HG03045 (cell line): ENCODE data around the gene CACNA1I.

Source experiments
- ATAC-seq: cut with Tn5 transposase; IDR thresholded peaks from one replicate; pipeline ENCODE4 v1.9.1; 2021; ENCODE audit warnings: mild to moderate bottlenecking, moderate library complexity; ENCODE audit not compliant: unreplicated experiment

The CACNA1I gene

DNA sequence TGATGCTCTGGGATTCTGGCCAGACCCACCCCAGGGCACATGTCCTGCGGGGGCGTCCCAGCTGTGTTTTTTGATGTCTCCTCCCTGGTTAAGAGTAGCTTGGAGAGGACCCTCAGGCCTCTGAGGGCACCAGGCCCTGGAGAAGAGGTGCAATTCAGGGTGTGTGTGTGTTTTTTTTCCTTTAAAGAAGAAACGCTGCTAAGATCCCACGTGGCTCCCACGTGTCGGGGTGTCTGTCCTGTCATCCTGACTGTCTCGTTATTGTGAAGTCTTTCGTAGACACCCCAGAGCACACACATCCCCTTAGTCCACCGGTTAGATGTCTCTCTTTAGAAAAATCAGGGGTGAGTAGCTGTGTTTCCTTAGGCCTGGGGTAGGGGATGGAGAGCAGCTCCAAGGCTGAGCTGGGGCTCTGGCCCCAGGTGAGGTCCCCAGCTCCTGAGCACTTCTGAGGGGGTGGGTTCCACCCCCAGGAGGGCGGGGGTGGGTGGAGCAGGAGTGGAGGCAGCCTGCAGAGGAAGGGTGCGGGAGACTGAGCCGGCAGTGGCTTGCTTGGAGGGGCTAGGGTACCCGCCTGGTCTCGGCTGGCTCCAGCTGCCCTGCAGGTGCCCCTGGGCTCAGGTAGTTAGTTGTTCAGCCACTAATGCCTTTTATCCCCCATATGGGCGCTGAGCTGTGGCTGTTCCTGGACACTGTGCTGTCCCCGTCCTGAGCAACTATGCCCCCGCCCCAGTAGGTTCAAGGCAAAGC, 116.4 kb downstream of the CACNA1I start:
- no peak for ATAC-seq

DNA sequence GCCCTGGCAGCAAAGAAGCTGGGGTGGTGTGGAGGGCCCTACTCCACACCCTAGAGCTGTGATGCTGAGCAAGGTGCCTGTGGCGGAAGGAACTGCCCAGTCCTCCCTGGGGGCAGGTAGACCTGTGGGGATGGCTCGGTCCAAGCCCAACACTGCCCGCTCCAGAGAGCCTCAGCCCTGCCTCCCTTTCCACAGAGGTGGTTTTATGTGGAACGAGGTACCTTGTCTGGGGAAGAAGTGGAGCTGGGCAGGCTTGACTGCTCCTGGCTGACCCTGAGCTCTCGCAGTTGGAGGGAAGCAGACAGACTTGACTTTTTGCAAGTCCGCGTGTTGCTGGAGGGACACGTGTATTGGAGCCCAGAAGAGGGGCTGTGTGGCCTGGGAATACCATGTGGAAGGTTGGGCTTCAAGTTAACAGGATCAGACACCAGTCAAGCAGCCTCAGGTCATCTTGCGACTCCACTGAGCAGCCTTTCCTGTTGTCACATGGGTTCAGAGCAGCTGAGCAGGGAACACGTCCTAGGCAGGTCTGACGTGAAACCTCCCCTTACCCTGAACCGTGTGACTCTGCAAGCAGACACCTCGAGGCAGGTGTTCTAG, 117.7 kb downstream of the CACNA1I start:
- no peak for ATAC-seq

DNA sequence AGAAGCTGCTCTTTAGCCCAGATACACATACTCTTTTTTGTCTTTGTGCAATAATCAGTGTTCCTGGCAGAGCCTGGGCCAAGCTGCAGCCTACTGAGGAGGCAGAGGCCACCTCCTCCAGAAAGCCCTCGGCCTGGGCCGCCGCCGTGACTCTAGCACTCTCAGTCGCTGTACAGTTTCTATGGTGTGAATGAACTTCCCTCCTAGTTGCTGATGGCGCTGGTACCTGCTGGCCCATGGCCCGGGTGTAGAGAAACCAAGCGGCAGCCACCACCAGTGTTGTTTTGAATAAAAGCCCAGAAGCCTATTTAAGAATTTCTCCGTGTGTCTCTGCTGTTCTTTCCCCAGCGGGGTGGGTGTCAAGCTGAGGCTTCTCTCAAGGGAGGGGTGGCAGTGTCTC, 118.9 kb downstream of the CACNA1I start:
- ATAC-seq, result no peak

DNA sequence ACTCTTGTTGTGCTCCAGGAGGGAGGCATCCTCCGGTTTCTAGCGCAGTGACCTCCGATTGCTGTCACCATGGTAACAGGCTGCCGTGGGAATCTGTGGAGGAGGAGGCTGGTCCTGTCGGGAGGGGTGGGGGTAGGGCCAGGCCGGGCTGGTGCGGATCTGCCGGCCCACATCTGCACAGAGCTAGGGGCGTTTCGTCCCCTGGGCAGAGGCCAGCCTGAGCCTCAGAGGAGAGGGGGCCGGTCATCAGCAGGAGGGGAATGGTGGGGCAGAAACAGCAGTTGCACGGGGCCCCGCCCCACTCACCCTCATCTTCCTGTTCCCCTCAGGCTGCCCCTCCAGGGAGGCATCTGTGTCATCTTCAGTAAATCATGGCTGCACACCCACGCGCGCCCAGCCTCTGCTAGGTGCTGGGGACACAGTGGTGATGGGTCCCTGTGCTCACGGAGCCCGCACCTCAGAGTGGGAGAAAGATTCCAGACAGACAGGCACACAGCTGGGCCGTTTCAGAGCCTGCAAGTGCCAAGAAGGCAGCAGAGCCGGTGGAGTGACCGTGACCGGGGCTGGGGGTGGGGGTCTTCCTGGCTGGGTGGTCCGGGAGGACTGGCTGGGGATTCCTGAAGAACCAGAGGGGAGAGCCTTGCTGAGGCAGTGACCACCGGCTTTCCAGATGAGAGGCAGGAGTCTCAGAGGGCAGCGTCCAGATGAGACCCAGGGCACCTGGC, 120.5 kb downstream of the CACNA1I start:
- no peak for ATAC-seq

DNA sequence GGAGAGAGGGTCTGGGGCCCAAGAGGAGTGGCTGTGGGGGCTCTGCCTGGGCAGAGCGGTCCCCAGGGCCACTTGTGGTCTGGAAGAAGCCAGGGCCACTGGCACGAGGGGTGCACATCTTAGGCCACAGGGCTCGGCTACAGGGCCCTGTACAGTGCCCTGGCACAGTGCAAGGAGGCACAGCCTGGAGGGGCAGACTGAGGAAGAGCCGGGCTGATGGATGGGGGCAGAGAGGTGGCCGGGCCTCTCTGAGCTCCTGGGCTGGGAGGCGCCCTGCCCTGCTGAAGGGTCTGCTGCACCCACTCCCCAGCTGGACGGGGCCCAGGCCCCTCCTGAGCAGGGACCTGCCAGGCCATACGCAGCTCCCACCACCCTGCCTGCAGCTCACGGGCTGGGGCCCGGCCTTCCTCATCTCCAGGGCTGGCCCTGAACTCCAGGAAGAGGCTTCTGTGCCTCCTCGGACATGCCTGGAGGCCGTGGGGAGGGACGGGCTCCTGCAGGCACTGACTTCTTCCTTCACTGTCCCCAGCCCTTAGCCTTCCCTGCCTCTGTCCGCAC, 123.5 kb downstream of the CACNA1I start:
- no peak for ATAC-seq

DNA sequence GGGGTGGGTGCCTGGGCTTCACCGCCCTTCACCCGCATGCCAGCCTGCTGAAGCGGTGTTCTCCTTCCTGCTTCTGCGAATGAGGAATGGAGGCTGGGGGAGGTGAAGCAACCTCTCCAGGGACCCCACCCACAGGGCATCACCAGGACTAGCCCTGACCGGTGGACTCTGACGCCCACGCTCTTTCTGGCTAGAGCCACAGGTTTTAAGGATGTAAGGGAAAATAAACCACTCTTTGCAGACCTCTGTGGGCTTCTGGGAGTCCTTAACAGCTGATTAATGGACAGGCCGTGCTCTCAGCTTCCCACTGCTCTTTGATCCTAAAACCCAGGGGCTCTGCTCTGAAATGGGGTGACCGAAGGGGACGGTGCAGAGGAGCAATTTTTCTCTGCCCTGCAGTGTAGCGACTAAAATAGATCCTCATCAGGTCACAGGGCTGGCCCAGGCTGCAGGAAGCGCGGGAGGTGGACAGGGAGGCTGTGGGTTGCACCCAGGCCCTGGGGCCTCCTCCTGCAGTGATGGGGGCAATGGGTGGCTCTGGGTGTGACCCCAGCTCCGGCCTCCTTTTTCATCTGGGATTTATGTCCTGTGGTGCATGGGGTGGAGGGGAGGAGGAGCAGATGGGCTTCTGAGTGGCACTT, 127.4 kb downstream of the CACNA1I start:
- ATAC-seq, result no peak

DNA sequence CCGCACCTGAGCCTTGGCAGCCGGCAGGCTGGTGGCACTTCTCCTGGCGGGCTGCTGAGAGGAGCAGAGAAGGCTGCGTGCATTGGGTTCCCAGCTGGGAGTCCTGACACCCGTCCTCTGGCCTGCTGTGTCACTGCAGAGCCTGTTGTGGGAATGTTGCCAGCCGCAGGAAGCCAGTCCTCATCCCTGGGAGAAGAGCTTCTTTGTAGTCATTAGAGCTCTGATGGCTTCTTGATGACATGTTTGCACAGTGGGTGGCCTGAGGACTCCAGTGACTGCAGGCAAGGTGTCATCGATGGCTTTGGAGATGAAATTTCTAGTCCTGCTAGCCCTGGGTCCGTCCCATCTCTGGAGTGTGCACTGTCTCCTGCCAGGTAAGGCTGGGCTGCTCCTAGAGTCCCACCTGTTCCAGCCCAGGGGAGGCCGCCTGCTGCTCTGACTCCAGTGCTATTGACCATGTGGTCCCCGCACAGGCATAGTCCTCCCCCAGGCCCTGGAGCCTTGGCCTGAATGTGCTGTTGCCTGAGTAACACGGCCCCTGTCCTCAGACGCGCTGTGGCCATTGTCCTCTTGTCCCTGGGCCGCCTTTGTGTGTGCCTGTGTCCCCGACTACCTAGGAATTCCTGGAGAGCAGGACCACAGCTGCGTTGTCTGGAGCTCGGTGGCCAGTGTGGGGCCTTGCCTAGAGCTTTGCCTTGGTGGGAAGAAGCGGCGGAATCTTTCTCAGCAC, 129.2 kb downstream of the CACNA1I start:
- ATAC-seq, result no peak

DNA sequence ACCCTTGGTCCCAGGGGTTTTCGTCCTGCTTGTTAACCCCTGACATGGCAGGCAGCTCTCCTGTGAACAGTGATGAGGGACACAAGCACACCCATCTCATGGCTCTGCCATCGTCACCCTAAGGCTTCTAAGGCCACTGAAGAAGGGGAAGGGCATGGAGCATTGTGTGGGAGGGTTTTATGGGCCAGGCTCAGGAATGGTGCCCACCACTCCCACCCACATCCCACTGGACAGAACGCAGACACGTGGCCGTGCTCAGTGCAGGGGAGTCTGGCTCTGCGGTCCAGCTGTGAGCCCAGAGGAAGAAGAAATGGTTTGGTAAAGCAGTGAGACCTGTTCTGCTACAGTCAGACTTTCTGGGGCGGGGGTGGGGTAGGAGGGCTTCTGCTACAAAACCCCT, 130.0 kb downstream of the CACNA1I start:
- no peak for ATAC-seq

DNA sequence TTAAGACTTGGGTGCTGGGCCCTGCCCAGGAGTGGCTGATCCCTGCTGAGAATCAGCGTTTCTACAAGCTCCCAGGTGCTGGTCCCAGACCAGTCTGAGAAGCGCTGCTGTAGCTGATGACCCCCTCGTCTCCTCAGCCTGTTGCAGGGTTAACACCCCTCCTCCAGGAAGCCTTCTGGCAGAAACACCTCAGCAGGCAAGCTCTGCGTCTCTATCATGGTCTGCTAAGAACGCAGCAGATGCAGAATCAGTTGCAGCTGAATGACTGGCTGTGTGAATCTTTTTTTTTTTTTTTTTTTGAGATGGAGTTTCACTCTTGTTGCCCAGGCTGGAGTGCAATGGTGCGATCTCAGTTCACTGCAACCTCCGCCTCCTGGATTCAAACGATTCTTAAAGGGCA, 132.5 kb downstream of the CACNA1I start:
- ATAC-seq, result no peak

DNA sequence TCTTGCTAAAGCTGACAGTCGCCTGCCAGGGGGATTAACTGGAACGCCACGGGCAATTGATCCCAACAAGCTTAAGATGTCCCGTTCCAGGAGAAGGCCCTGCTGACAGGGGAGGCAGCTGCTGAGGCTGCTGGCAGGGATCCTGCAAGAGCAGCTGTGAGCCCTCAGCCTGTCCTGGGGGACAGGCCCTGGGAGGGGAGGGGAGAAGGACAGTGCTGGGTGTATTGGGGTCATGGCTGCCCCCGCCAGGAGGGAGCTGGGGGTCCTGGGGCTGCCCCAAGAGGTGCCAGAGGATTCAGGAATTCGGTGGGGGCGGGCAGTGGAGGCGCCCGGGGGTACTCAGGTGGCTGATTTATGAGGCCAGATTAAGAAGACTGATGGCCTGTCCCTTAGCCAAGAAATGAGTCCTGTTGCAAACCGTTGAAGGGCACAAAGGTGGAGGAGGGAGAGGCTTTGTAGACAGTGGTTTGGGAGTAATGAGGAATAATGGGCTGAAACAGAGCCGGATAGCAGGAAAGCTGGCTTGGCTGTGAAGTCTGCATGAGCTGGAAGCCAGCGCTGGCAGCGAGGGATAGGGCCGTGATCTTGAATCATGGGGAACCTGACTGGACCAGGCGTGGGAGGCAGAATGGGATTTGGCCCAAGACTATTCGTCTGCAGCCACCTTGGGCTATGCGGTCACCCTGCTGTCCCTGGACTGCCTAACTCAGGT, 133.5 kb downstream of the CACNA1I start:
- no peak for ATAC-seq

DNA sequence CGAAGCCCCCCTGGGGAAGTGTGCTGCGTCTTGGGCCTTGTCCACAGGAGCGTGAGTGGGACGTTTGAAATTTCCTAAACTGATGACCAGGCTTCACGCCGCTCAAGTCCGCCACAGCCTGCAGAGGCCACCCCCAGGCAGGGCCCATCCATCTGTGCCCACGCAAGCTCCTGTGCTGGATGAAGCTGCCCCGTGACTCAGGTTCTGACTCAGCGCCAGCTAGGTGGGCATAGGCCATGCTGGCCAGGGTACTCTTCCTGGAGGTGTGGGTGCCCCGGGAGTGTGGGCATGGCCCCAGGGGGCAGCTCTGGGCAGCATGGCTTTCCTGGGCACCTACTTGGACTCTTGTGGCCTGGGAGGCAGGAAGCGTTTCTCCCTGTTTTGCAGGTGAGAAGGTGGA, 134.8 kb downstream of the CACNA1I start:
- ATAC-seq, result no peak

DNA sequence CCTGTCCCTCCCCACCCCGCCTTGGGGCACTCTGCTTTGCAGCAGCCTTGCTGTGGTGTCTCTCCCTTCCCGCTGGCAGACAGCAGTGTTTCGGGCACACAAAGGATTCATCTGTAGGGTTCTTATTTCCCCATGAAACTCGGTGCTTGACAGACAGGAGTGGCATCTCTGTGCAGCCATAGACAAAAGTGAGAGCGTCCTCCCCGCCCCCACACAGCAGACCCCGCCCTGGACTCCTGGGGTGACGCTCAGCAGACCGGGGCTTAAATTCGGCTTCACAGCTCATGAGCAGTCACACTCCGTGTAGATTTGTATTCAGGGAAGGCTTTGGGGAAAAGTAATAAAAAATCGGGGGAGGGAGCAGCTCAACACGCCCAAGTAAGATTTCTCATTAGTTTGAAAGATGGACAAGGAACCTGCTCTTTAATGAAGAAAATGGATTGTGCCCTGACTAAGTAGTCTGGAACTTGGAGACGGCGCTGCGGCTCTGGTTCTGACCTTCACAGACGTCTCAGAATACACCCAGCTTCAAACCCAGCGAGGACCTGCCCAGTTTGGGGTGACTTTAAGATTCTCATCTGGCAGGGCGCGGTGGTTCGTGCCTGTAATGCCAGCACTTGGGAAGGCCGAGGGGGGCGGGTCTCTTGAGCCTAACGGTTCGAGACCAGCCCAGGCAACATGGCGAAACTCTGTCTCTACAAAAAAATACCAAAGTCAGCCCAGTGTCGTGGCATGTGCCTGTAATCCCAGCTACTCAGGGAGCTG, 136.0 kb downstream of the CACNA1I start:
- no peak for ATAC-seq

DNA sequence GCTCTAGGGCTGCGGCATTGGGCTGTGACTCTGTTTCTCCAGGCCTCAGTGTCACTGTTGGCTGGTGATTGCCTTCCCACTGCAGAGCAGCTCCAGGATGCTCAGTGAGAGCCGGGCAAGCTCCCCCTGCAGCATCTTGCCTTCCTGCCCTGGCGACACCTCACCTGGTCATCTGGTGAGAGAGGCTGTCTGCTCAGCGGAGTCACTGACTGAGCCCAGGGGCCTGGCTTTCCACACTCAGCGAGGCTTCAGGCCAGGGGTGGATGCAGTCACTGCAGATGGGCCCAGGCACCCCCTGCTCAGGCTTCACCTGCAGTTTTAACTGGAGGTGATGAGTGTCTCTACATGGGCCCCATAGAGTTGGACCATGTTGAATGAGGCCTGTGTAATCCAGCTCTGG, 136.8 kb downstream of the CACNA1I start:
- no peak for ATAC-seq

DNA sequence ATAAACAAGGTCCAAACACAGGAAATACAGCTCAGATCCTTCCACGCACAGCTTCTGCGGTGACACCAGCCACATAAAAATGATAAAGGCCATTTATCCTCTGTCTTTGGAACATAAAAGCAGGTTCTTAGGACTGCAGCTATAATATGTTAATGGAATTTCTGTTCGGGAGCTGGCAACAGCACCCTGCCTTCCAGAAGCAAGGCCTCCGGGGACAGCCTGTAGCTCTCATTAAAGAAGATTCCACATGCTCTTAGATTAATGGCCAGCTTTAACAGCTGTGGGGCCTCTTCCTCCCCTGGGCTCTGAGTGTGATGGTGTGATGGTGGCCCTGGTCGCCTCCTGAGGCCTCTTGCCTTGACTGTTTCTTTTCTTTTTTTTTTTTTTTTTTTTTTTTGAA, 137.3 kb downstream of the CACNA1I start:
- ATAC-seq, result no peak

DNA sequence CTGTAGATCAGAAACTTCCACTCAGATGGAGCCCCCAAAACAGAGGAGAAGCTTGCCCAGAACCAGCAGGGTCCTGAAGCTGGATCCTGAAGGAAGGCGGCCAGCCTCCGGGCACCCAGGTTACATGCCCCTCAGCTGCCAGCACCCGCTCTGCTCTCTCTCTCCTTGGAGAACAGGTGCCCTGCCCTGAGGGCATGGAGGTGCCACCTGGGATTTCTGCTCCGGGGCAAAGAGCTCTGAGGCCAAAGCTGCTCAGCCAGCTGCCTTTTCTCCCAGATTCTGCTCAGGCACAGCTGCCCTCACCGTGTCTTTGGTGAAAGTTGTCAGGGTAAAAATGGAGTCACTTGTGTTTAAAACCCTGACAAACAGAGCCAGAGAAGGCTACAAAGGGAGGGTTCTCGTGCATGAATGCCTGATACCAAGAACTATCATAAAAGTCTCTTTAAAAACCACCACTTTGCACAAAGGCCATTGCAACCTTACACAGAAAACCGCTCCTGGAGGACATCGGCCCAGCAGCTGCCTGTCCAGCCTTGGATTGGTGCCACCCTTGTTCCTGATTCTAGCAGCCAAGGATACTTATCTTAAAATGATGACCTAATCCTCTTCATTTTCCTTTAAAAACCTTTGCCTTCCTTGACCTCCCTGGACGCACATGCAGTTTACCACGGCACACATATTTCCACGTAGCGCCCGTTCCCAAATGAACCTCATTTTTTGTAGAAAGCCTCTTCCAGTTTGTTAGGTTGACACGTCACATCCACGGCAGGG, 140.0 kb downstream of the CACNA1I start:
- no peak for ATAC-seq

DNA sequence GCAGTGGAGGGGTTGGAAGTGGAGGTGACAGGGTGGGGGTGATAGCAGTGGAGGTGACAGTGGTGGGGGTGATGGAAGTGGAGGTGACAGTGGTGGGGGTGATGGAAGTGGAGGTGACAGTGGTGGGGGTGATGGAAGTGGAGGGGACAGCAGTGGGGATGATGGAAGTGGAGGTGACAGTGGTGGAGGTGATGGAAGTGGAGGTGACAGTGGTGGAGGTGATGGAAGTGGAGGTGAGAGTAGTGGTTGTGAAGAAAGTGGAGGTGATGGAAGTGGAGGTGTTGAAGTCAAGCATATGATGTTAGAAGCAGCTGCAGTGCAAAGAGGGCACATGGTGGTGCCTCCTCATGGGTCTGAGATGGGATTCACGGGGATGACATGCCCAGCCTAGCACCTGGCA, 141.5 kb downstream of the CACNA1I start:
- ATAC-seq, result no peak

DNA sequence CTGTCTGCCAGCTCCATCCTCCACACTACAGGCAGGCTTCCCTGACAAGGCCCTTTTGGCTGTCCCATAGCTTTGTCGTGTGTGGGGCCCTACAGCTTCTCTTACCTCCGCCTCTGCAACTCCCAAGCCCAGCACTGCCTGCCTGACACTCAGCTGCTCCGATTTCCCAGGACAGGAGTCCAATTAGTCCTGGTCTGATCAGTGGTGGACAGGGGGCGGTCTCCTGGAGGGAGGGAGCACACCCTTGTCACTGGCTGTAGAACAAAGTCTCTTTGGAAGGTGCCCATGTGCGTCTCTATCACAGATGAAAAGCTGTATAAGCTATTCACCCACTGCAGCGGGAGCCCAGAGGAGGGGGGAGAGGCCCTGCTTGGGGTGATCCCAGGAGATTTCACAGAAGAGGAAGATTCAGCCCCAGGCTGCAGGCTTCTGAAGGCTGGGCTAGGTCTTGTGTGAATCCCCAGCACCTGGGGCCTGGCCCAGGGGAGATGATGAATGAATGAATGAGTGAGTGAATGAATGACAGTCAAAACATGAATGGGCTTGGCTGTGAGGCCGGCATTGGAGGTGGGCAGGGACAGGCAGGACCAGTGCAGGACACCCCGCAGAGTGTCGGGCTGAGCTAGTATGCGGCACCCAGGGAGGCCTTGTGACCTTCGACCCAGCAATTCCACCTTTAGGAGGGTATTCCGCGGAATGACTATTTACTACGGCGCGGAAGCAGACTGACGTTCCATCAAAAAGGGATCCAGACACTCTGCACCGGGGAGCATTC, 142.4 kb downstream of the CACNA1I start:
- no peak for ATAC-seq

DNA sequence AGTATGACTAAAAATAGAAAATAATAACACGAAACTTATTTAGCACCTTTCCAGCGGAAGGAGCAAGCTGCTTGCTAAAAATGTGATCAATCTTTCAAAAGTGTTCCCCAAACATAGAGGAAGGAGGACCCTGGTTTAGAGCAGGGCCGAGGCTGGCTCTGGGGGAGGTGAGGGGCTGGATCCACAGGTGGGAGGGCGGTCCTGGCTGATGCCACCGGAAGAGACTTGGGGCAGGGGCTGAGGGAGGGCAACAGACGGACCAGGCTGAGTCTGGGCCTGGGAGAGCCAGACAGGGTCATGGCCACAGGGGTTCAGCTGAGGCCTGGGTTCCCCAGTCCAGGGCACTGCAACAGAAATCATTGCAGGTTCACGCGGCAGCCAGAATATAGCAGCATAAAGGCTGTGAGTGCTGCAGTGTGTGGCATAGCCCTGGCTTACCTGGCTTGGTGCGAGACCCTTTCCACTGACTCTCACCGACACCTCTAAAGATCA, 143.3 kb downstream of the CACNA1I start:
- ATAC-seq, result no peak
